Activated T-cell treated with anti-CD3 and anti-CD28 coated beads, Interleukin-2, amount 50 U/mL, for 72 hours (primary cell): ENCODE results near the gene UBA52. TPM values are rescaled to one million over a fixed set of nuclear protein-coding genes. Genes with fewer than 3 reads are reported as not detected.
"Not testable (repeated sequence)": the region's sequence is repeated elsewhere in the genome, so short reads cannot be mapped to it uniquely, and the experiment has no call there.

Source experiments
- ATAC-seq, 2 donors: fragments of 150-1000 bp; cut with Tn5 transposase; replicated peaks in 1 of 2; 2 replicates each; pipeline ENCODE4 v1.10.0; 2021; ENCODE audit warnings: moderate library complexity in 2 of 2, mild to moderate bottlenecking in 1 of 2
- DNase-seq, 2 donors: peaks; one replicate each; pipeline ENCODE4 v3.0.0; 2021 to 2022; ENCODE audit warnings: mixed read lengths in 1 of 2
- H3K27ac Mint-ChIP-seq: one replicate; pipeline ENCODE4 v1.8.0; 2022; ENCODE audit warnings: mild to moderate bottlenecking, moderate library complexity, mixed read lengths
- H3K27me3 Mint-ChIP-seq: one replicate; pipeline ENCODE4 v1.8.0; 2022; ENCODE audit warnings: low read depth, mixed read lengths
- H3K36me3 Mint-ChIP-seq, 2 donors: one replicate each; pipeline ENCODE4 v1.8.0; 2022; ENCODE audit warnings: mixed read lengths in 2 of 2, mild to moderate bottlenecking in 1 of 2; ENCODE audit not compliant: insufficient read depth in 2 of 2
- H3K4me1 Mint-ChIP-seq: one replicate; pipeline ENCODE4 v1.8.0; 2022; ENCODE audit warnings: low read depth, mixed read lengths
- H3K4me3 Mint-ChIP-seq, 2 donors: one replicate each; pipeline ENCODE4 v1.8.0; 2022; ENCODE audit warnings: mild to moderate bottlenecking in 2 of 2, mixed read lengths in 2 of 2, moderate library complexity in 2 of 2
- H3K9me3 Mint-ChIP-seq, 2 donors: one replicate each; pipeline ENCODE4 v1.8.0; 2022; ENCODE audit warnings: mixed read lengths in 2 of 2
- total RNA-seq, 2 donors: library from RNA; stranded (reverse); gene quantifications; one replicate each; pipeline ENCODE4 v1.2.3, GENCODE V29; 2022

The UBA52 gene
- 1,000 to 10,000 TPM; 1,602 TPM for total RNA-seq

DNA sequence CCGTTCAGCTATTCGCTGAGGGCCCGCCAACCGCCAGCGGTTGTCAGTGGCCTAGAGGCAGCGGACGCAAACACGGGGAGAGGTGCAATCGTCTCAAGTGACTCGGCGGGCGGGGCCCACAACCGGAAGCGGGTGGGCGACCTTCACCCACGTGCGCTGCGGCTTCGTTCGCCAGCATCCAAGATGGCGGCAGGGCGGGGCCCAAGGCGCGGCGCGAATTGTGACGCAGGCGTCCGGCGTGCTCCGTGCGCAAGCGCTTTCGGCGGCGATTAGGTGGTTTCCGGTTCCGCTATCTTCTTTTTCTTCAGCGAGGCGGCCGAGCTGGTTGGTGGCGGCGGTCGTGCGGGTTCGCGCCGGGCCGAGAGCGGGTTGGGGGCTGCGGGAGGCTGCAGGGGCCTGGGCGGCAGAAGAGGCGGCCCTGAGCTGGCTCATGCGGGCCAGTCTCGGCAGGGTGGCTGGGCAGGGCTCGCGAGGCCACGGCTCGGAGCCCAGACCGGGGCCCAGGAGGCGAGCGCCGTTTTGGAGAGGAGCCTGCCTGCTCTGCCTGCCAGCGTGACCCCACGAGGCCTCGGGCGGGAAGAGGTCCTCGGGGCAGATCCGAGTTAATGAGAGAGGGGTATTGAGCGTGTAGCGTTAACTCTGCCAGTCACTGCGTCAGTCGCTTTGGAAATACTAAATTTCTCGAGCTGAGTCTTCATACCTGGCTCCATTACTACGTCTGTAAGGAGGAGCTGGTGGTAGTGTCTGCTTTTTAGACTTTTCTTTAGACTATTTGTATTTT, at the start of gene UBA52:
Gene UBA52 (plus strand): TSS at position 294 of the 781 bp plus-strand sequence. CDS start 1,444 bp downstream, outside the sequence.
- peaks cover 40% of the 10 kb centered on the region for H3K4me1 Mint-ChIP-seq
- DNase-seq (peak; percentile 99 to 100), ATAC-seq (peak; percentile 97)
- no peaks in the 10 kb centered on the region for H3K9me3 Mint-ChIP-seq
- H3K4me3 Mint-ChIP-seq: peak within 1 kb of the TSS; percentile 85 to 86
- H3K27me3 Mint-ChIP-seq: no peaks in the 10 kb centered on the region
- peak within 1 kb of the TSS; percentile 97 for H3K27ac Mint-ChIP-seq
- peaks cover 11 to 40% of the 10 kb centered on the region in 2 donors for H3K36me3 Mint-ChIP-seq

DNA sequence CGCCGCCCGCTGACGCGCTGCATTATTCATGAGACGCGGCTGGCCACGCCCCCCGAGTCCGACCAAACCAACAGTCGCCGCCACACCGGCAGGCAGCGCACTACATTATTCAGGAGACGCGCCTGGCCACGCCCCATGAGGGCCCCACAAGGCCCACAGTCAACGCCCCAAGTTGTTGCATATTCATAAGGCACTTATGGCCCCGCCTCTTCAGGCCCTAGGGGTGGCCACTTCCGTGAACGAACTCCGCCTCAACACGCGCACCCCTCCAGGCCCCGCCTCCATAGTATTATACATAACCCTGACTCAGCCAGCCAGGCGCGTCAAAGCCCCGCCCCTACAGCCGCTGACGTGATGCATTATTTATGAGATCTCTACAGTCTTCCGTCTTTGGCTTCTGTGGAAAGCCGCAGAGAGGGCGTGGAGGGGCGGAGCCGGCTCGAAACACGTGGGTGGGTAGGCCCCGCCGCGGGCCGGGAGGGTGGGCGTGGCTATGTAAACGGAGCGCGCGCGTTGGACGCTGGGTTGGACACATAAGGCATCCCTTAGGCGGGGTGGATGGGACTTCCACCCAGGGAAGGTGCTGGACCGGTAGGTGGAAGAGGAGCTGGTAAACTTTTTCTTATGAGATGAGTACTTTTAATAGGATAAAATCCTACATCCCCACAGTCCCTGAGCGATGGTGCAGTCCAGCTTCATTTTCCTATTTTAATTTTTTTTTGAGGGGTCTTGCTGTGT, 49.4 kb upstream of the UBA52 start:
- Mint-ChIP-seq H3K27ac (peak overlapping the region; percentile 94), H3K4me3 (peak overlapping the region; percentile 96 to 99), H3K36me3 (peaks cover 4 to 6% of the 10 kb centered on the region in 2 donors), H3K4me1 (peaks cover 25% of the 10 kb centered on the region), H3K27me3 (no peaks in the 10 kb centered on the region), H3K9me3 (no peaks in the 10 kb centered on the region)
- ATAC-seq (peak; percentile 91 to 92), DNase-seq (peak; percentile 100)

DNA sequence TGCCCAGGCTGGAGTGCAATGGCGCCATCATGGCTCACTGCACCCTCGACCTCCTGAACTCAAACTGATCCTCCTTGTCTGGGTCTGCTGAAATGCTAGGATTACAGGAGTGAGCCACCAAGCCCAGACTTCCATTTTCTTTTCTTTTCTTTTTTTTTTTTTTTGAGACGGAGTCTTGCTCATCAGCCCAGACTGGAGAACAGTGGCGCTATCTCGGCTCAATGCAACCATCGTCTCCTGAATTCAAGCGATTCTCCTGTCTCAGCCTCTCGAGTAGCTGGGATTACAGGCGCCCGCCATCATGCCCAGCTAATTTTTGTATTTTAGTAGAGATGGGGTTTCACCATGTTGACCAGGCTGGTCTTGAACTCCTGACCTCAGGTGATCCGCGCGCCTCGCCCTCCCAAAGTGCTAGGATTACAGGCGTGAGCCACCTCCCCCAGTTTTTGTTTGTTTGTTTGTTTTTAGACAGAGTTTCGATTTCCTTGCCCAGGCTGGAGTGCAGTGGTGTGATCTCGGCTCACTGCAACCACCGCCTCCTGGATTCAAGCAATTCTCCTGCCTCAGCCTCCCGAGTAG, 48.7 kb upstream of the UBA52 start:
- not testable (repeated sequence) for ATAC-seq, H3K9me3 Mint-ChIP-seq, H3K36me3 Mint-ChIP-seq, DNase-seq, H3K27me3 Mint-ChIP-seq
- peaks cover 24% of the 10 kb centered on the region for H3K4me1 Mint-ChIP-seq
- H3K4me3 Mint-ChIP-seq: peak overlapping the region; percentile 96 to 99
- peak overlapping the region; percentile 91 for H3K27ac Mint-ChIP-seq

DNA sequence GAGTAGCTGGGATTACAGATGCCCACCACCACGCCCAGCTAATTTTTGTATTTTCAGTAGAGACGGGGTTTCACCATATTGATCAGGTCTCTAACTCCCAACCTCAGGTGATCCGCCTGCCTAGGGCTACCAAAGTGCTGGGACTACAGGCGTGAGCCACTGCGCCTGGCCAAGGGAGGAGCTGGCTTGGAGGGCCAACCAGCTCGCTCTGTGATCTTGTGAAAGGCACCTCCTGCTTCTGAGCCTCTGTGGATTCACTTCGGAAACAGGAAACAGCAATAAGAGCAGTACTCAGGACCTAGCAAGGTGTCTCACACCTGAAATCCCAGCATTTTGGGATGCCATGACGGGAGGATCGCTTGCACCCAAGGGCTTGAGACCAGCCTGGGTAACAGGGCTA, 47.8 kb upstream of the UBA52 start:
- H3K36me3 Mint-ChIP-seq: peaks cover 4 to 6% of the 10 kb centered on the region in 2 donors
- H3K4me1 Mint-ChIP-seq: peaks cover 19% of the 10 kb centered on the region
- DNase-seq: no peak
- no peak overlapping the region for H3K27ac Mint-ChIP-seq
- H3K4me3 Mint-ChIP-seq: peak overlapping the region; percentile 96 to 99
- no peaks in the 10 kb centered on the region for H3K9me3 Mint-ChIP-seq
- no peaks in the 10 kb centered on the region for H3K27me3 Mint-ChIP-seq
- no peak for ATAC-seq

DNA sequence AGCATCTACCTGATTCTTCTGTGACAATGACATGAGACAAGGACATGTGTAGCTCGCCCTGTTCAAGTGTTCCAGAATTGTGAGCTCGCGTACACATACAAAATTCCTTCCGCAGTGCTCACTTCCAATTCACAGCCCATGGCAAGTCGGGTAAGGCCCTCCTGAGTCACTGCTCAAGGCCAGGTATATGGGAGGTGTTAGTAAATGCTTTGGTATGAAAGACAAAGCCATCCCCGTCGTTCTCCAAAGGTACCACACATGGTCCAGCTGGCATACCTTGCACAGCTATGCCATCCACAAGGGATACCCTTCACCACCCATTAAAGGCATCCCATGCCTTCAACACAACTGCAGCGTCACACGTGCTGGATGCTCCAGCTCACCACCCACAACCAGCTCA, 45.3 kb upstream of the UBA52 start:
- H3K9me3 Mint-ChIP-seq: no peaks in the 10 kb centered on the region
- peaks cover 2 to 4% of the 10 kb centered on the region in 2 donors for H3K36me3 Mint-ChIP-seq
- DNase-seq (no peak), ATAC-seq (no peak)
- no peak overlapping the region for H3K27ac Mint-ChIP-seq
- no peak overlapping the region for H3K4me3 Mint-ChIP-seq
- peaks cover 9% of the 10 kb centered on the region for H3K4me1 Mint-ChIP-seq
- no peaks in the 10 kb centered on the region for H3K27me3 Mint-ChIP-seq

DNA sequence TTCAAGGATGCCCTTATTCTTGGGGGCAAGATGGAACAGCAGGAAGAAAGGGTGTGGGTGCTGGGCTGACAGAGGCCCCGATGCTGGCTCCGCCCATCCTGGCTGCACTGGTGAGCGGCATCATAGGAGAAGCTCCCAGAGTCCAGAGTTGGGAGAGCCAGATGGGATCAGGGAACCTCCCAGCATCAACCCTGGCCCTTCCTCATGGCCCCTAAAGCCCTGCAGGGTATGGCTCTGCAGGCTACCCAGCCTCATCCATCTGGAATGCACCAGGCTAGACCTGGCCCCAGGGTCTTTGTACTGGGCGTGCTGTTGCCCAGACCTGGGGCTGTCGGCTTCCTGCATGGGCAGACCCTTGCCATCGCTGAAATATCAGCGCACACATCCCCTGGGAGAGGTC, 41.9 kb upstream of the UBA52 start:
- ATAC-seq (no peak), DNase-seq (no peak)
- H3K27ac Mint-ChIP-seq: no peak overlapping the region
- no peak overlapping the region for H3K4me3 Mint-ChIP-seq
- H3K36me3 Mint-ChIP-seq: peaks cover 0 to 5% of the 10 kb centered on the region in 2 donors
- H3K9me3 Mint-ChIP-seq: no peaks in the 10 kb centered on the region
- H3K27me3 Mint-ChIP-seq: no peaks in the 10 kb centered on the region
- no peaks in the 10 kb centered on the region for H3K4me1 Mint-ChIP-seq

DNA sequence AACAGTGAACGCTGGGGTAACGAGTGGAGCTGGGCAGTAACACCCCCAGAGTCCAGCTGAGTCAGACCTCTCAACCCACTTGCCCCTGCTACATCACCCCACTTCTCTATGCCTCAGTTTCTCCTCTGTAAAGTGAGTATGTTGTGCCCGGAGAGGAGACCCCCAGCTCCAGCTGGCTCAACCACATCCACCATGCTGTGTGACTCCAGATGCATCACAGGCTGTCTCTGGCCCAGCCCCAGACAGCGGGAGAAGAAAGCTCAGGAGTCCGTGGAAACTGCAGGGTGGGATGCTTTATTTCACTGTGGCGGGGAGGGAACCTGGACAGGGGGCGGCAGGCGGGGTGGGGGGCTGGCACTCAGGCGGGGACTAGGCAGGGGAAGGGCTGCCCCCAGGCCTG, 40.2 kb upstream of the UBA52 start:
- ATAC-seq (no peak), DNase-seq (no peak)
- Mint-ChIP-seq H3K27me3 (no peaks in the 10 kb centered on the region), H3K36me3 (peaks cover 0 to 7% of the 10 kb centered on the region in 2 donors), H3K4me3 (no peak overlapping the region), H3K4me1 (no peaks in the 10 kb centered on the region), H3K9me3 (no peaks in the 10 kb centered on the region), H3K27ac (no peak overlapping the region)

DNA sequence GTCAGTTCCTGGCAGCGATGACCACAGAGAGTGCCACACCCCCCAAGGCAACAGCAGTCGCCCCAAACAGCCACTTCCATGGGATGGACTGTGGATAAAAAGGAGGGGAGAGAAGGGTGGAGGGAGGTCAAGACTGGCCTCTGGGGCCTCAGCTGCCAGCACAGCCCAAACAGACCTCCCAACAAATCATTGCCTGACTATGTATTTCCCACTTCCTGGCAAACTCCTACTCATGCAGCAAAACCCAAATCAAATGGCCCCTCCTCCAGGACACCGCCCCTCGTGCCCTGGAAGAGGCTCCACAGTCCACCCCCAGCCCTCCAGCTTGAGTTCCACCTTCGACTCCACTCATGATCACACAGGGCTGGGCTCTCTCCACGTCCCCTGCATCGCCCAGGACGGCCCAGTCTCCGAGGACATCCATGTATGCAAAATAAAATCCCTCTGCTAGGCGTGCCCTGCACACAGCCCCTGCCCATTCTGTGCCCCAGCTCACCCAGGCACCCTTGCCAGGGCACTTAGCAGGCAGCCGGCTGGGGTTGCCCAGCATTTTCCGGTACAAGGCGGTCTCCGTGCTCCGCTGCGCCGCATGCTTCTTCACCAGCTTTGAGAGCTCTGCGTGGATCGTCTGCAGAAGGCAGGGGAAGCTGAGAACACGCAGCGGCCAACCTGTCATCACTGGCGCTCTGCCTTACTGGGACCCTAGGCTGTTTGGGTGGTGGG, 39.3 kb upstream of the UBA52 start:
- Mint-ChIP-seq H3K27ac (no peak overlapping the region), H3K9me3 (no peaks in the 10 kb centered on the region), H3K4me1 (no peaks in the 10 kb centered on the region), H3K36me3 (peaks cover 0 to 11% of the 10 kb centered on the region in 2 donors), H3K27me3 (no peaks in the 10 kb centered on the region), H3K4me3 (no peak overlapping the region)
- no peak for ATAC-seq
- no peak for DNase-seq

DNA sequence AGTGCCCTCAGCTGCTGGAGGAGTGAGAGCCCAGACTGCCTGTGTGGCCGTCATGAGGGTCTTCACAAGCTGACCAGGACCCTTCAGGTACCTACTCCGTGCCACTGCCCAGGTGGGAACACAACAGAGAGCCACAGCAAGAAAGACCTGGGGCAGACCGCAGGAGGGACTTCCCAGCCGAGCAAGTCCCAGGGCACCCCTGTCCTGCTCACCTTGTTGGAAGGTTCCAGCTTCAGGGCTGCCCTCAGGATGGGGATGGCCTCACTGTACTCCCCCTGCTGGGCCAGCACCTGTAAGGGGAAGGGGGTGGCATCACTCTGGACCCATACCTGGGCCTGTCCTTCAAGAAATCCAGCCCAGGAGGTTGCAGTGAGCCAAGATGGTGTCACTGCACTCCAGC, 38.6 kb upstream of the UBA52 start:
- ATAC-seq (no peak), DNase-seq (no peak)
- Mint-ChIP-seq H3K4me3 (no peak overlapping the region), H3K9me3 (no peaks in the 10 kb centered on the region), H3K27me3 (no peaks in the 10 kb centered on the region), H3K27ac (no peak overlapping the region), H3K36me3 (peaks cover 0 to 11% of the 10 kb centered on the region in 2 donors), H3K4me1 (no peaks in the 10 kb centered on the region)

DNA sequence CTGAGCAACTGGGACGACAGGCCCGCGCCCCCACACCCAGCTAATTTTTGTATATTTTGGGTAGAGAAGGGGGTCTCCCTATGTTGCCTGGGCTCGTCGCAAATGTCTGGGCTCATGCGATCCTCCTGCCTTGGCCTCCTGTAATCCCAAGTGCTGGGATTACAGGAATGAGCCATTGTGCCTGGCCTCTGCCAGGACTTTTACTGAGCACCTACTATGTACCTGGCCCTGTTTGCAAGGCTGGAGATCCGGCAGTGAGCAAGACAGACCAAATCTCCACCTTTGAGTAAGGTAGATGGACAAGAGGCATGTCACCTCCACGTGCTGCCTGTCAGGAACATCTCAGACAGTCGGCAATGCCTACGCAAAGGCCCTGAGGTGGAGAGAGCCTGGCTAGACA, 35.2 kb upstream of the UBA52 start:
- no peak overlapping the region for H3K27ac Mint-ChIP-seq
- H3K4me1 Mint-ChIP-seq: peaks cover 6% of the 10 kb centered on the region
- no peak for ATAC-seq
- peaks cover 0 to 13% of the 10 kb centered on the region in 2 donors for H3K36me3 Mint-ChIP-seq
- no peak overlapping the region for H3K4me3 Mint-ChIP-seq
- DNase-seq: no peak
- no peaks in the 10 kb centered on the region for H3K27me3 Mint-ChIP-seq
- no peaks in the 10 kb centered on the region for H3K9me3 Mint-ChIP-seq

DNA sequence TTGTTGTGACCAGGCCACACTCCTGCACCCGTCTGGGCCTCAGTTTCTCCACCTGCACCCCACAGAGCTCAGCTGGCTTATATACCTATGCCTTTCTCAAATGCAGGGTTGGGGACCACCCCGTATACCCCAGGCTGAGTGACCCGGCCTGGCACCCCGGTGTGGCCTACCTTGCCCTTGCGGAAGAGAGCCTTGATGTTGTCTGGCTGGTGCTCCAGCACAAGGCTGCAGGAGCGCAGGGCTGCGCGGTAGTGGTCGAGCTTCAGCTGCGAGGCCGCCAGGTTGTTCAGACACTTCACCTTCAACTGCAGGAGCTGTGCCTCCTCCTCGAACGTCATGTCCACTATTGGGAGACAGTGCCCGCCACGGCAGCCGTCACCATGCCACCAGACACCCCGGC, 34.2 kb upstream of the UBA52 start:
- ATAC-seq (no peak), DNase-seq (no peak)
- Mint-ChIP-seq H3K27ac (no peak overlapping the region), H3K4me3 (no peak overlapping the region), H3K4me1 (peaks cover 14% of the 10 kb centered on the region), H3K27me3 (no peaks in the 10 kb centered on the region), H3K36me3 (peaks cover 0 to 14% of the 10 kb centered on the region in 2 donors), H3K9me3 (no peaks in the 10 kb centered on the region)

DNA sequence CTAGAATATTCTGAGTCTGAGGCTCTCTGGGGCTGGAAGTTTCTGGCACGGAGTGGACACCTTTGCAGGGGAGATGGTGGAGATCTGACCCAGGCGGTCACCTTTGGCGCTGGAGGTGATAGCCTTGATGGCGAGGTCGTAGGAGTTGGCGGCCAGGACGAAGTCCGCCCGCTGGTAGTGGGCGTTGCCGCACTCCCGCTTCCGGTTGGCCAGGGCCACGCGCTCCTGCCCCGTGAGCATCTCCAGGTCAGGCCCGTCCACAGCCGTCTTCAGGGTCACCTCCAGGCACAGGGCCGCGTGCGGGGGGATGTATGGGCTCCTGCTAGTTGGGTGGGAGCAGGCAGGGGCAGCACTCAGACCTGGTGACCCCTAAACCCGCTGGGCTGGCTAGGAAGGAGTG, 33.5 kb upstream of the UBA52 start:
- DNase-seq (no peak), ATAC-seq (no peak)
- Mint-ChIP-seq H3K27me3 (no peaks in the 10 kb centered on the region), H3K27ac (no peak overlapping the region), H3K4me1 (peaks cover 17% of the 10 kb centered on the region), H3K4me3 (no peak overlapping the region), H3K9me3 (no peaks in the 10 kb centered on the region), H3K36me3 (peaks cover 0 to 16% of the 10 kb centered on the region in 2 donors)

DNA sequence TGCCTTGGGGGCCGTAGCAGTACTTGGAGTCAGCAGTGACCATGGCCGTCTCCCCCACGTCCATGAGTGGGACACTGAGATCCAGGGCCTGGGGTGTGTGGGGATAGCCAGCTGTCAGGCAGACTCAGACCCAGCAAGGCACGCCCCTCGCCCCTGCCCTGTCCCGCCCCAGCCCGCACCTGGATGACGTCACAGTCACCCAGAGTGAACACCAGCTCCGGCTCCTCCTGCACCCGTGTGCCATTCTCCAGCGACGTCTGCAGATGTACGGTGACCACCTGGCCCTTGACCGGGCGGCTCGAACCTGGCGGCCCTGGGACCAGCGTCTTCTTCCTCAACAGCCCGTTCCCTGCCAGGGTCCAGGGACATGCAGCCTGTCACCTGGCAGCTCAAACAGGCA, 32.3 kb upstream of the UBA52 start:
- ATAC-seq (no peak), DNase-seq (no peak)
- H3K27ac Mint-ChIP-seq: no peak overlapping the region
- H3K9me3 Mint-ChIP-seq: no peaks in the 10 kb centered on the region
- peaks cover 24% of the 10 kb centered on the region for H3K4me1 Mint-ChIP-seq
- H3K36me3 Mint-ChIP-seq: peaks cover 0 to 14% of the 10 kb centered on the region in 2 donors
- no peaks in the 10 kb centered on the region for H3K27me3 Mint-ChIP-seq
- no peak overlapping the region for H3K4me3 Mint-ChIP-seq
